Esophagus squamous epithelium (tissue), 4 donors: ENCODE results near the gene MRPL44.

Experiments used
- POLR2A ChIP-seq, 4 donors: fragments of 450-650 bp; IDR thresholded peaks; one replicate each; pipeline ENCODE4 v1.6.1; 2017; ENCODE audit warnings: antibody characterized with exemption in 4 of 4, mild to moderate bottlenecking in 4 of 4, moderate library complexity in 3 of 4
- TF ChIP-seq, protein P1 (sequence below), 6 experiments: fragments of 450-650 bp in 4 of 6; fragments of 200-600 bp in 2 of 6; sonication (generic) in 2 of 6; IDR thresholded peaks; one replicate each; pipeline ENCODE4 v1.5.1; 2016 to 2019; ENCODE audit warnings: antibody characterized with exemption in 6 of 6, mild to moderate bottlenecking in 4 of 6, moderate library complexity in 4 of 6

DNA sequence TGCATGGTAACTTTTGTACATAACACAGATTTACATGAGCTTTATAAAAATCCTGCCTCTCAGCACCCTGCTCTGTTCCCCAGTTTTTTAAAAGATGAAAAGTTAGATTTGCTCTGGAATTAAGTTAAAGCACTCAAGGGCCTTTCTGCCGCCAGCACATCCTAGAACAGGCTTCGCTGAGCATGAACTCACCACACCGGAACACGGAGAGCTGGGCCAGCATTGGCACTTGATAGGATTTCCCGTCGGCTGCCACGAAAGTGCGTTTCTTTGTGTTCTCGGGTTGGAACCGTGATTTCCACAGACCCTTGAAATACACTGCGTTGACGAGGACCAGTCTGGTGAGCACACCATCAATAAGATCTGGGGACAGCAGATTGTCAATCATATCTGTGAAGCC lies 34.3 kb downstream of the MRPL44 start:
- TF ChIP-seq, protein P1, sequence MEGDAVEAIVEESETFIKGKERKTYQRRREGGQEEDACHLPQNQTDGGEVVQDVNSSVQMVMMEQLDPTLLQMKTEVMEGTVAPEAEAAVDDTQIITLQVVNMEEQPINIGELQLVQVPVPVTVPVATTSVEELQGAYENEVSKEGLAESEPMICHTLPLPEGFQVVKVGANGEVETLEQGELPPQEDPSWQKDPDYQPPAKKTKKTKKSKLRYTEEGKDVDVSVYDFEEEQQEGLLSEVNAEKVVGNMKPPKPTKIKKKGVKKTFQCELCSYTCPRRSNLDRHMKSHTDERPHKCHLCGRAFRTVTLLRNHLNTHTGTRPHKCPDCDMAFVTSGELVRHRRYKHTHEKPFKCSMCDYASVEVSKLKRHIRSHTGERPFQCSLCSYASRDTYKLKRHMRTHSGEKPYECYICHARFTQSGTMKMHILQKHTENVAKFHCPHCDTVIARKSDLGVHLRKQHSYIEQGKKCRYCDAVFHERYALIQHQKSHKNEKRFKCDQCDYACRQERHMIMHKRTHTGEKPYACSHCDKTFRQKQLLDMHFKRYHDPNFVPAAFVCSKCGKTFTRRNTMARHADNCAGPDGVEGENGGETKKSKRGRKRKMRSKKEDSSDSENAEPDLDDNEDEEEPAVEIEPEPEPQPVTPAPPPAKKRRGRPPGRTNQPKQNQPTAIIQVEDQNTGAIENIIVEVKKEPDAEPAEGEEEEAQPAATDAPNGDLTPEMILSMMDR (IDR thresholded peaks at IDR 0.05) = no peak
- no peak for TF ChIP-seq POLR2A (IDR thresholded peaks at IDR 0.05)
